SK-N-SH (cell line): ENCODE measurements around the gene GPT2. TPM values are rescaled to one million over a fixed set of nuclear protein-coding genes. Genes with fewer than 3 reads are reported as not detected.

Experiments
- CTCF ChIA-PET: fragments of 300-600, 350-600 bp; formaldehyde crosslinking; extraction: SDS; loops from one replicate; lab custom pipeline; 2021; lab: Yijun Ruan, JAX
- POLR2A ChIA-PET: fragments of 350-600 bp; sonication (Branson Sonifier 250); formaldehyde crosslinking; extraction: SDS; loops from one replicate; lab custom pipeline; 2020; ENCODE audit warnings: antibody characterized with exemption, inconsistent platforms; lab: Yijun Ruan, JAX
- DNase-seq: peaks from one replicate; pipeline ENCODE4 v3.0.0; 2012
- H2AFZ ChIP-seq: fragments of 200-600 bp; sonication (generic); 2 replicates; pipeline ENCODE4 v1.8.1; 2016; ENCODE audit warnings: antibody characterized with exemption, mild to moderate bottlenecking, low read depth
- H3F3A ChIP-seq: fragments of 200-600 bp; sonication (generic); replicated peaks from 2 replicates; pipeline ENCODE3; 2016; ENCODE audit warnings: antibody characterized with exemption, mild to moderate bottlenecking; ENCODE audit not compliant: insufficient read depth
- H3K27ac ChIP-seq, 2 experiments: fragments of 200-500 bp in 1 of 2; fragments of 200-600 bp in 1 of 2; sonication (Bioruptor generic) in 1 of 2; sonication (generic), shearing (Covaris generic) in 1 of 2; 2 replicates each; pipeline versions ENCODE4 v1.5.1 to v1.6.1; 2014 to 2016; ENCODE audit warnings: low read depth in 2 of 2, inconsistent platforms in 1 of 2, low read length in 1 of 2, mild to moderate bottlenecking in 1 of 2, mixed read lengths in 1 of 2
- H3K27me3 ChIP-seq: fragments of 200-600 bp; sonication (generic), shearing (Covaris generic); 2 replicates; pipeline ENCODE4 v1.6.1; 2016; ENCODE audit warnings: mixed run types; ENCODE audit not compliant: insufficient read depth
- H3K36me3 ChIP-seq, 2 experiments: fragments of 200-500 bp in 1 of 2; fragments of 200-600 bp in 1 of 2; sonication (Bioruptor generic) in 1 of 2; sonication (generic) in 1 of 2; replicated peaks in 1 of 2; 2 replicates each; pipeline versions ENCODE3 to v1.5.1; 2014 to 2016; ENCODE audit warnings: low read length in 1 of 2, mild to moderate bottlenecking in 1 of 2; ENCODE audit not compliant: insufficient read depth in 2 of 2, control insufficient read depth in 1 of 2
- H3K4me1 ChIP-seq, 2 experiments: fragments of 200-500 bp in 1 of 2; fragments of 200-600 bp in 1 of 2; sonication (Bioruptor generic) in 1 of 2; sonication (generic), shearing (Covaris generic) in 1 of 2; 2 replicates each; pipeline versions ENCODE4 v1.5.1 to v1.6.1; 2014 to 2016; ENCODE audit warnings: low read depth in 1 of 2, low read length in 1 of 2, mixed run types in 1 of 2; ENCODE audit not compliant: insufficient read depth in 2 of 2, control insufficient read depth in 1 of 2
- H3K4me2 ChIP-seq: fragments of 200-600 bp; sonication (generic), shearing (Covaris generic); 2 replicates; pipeline ENCODE4 v1.6.1; 2017; ENCODE audit warnings: mixed run types
- H3K4me3 ChIP-seq, 2 experiments: fragments of 200-500 bp in 1 of 2; fragments of 200-600 bp in 1 of 2; sonication (Bioruptor generic) in 1 of 2; sonication (generic), shearing (Covaris generic) in 1 of 2; 2 replicates each; pipeline versions ENCODE4 v1.5.1 to v1.8.1; 2014 to 2016; ENCODE audit warnings: low read depth in 2 of 2, inconsistent platforms in 1 of 2, low read length in 1 of 2, mild to moderate bottlenecking in 1 of 2, mixed read lengths in 1 of 2, moderate library complexity in 1 of 2
- H3K79me2 ChIP-seq: fragments of 200-600 bp; sonication (generic); 2 replicates; pipeline ENCODE4 v1.8.1; 2017; ENCODE audit warnings: mild to moderate bottlenecking; ENCODE audit not compliant: insufficient read depth
- H3K9ac ChIP-seq: fragments of 200-600 bp; sonication (generic); 2 replicates; pipeline ENCODE4 v1.6.1; 2017; ENCODE audit warnings: mixed run types
- H3K9me2 ChIP-seq: fragments of 200-600 bp; sonication (generic); 2 replicates; pipeline ENCODE4 v1.6.1; 2017; ENCODE audit warnings: mixed run types
- H3K9me3 ChIP-seq: fragments of 200-600 bp; sonication (generic); 2 replicates; pipeline ENCODE4 v1.6.1; 2017; ENCODE audit warnings: mixed run types, mild to moderate bottlenecking, moderate library complexity
- H4K20me1 ChIP-seq: fragments of 200-600 bp; sonication (generic); 2 replicates; pipeline ENCODE4 v1.6.1; 2017; ENCODE audit warnings: mild to moderate bottlenecking, mixed run types; ENCODE audit not compliant: insufficient read depth
- CHD2 ChIP-seq: fragments of 150-350 bp; IDR thresholded peaks from 2 replicates; pipeline ENCODE4 v1.6.1; 2018; ENCODE audit warnings: low read length; ENCODE audit not compliant: partially characterized antibody
- EP300 ChIP-seq, 2 experiments: IDR thresholded peaks; 2 replicates each; pipeline versions ENCODE4 v1.4.0 to v1.6.1; 2012; ENCODE audit warnings: borderline replicate concordance in 1 of 2, low read depth in 1 of 2, low read length in 1 of 2
- EZH2phosphoT487 ChIP-seq: fragments of 200-600 bp; sonication (generic); IDR thresholded peaks from 2 replicates; pipeline ENCODE4 v1.6.1; 2017; ENCODE audit warnings: low read depth, mixed run types, mild to moderate bottlenecking, antibody characterized with exemption, moderate library complexity, borderline replicate concordance
- FOSL2 ChIP-seq: IDR thresholded peaks from 2 replicates; pipeline ENCODE4 v1.4.0; 2012; ENCODE audit warnings: low read depth, mild to moderate bottlenecking, moderate library complexity, borderline replicate concordance
- GATA2 ChIP-seq: sonication (generic); formaldehyde crosslinking; IDR thresholded peaks from 2 replicates; pipeline ENCODE4 v1.5.0; 2020; ENCODE audit warnings: mild to moderate bottlenecking, missing genetic modification reagents
- IRF3 ChIP-seq: fragments of 150-350 bp; IDR thresholded peaks from 2 replicates; pipeline ENCODE4 v1.6.1; 2016; ENCODE audit warnings: mild to moderate bottlenecking, low read depth, low read length
- NFIC ChIP-seq: IDR thresholded peaks from 2 replicates; pipeline ENCODE4 v1.4.0; 2012; ENCODE audit warnings: borderline replicate concordance
- NRF1 ChIP-seq: IDR thresholded peaks from 2 replicates; pipeline ENCODE4 v1.6.1; 2012; ENCODE audit warnings: low read depth, mild to moderate bottlenecking, low read length
- RCOR1 ChIP-seq: fragments of 150-350 bp; IDR thresholded peaks from 2 replicates; pipeline ENCODE4 v1.6.1; 2017; ENCODE audit warnings: antibody characterized with exemption, low read length
- RFX5 ChIP-seq: IDR thresholded peaks from 2 replicates; pipeline ENCODE4 v1.6.1; 2012; ENCODE audit warnings: mild to moderate bottlenecking, improper control_type of control experiment, low read length
- RXRA ChIP-seq: IDR thresholded peaks from 2 replicates; pipeline ENCODE4 v1.4.0; 2012; ENCODE audit warnings: low read depth, mild to moderate bottlenecking, borderline replicate concordance
- SIN3A ChIP-seq: IDR thresholded peaks from 2 replicates; pipeline ENCODE4 v1.6.1; 2012; ENCODE audit warnings: low read depth, mild to moderate bottlenecking, low read length, moderate library complexity, borderline replicate concordance
- SMC3 ChIP-seq: IDR thresholded peaks from 2 replicates; pipeline ENCODE4 v1.6.1; 2012; ENCODE audit warnings: low read depth, low read length, improper control_type of control experiment
- YY1 ChIP-seq: IDR thresholded peaks from 2 replicates; pipeline ENCODE4 v1.4.0; 2012; ENCODE audit warnings: low read depth, mild to moderate bottlenecking
- ZBTB33 ChIP-seq: IDR thresholded peaks from 2 replicates; pipeline ENCODE4 v1.4.0; 2012; ENCODE audit warnings: low read depth, borderline replicate concordance
- WGBS: methylation state at CpG from one replicate; pipeline ENCODE4 v1.1.6; 2017; ENCODE audit warnings: low lambda C conversion rate; 5-methylcytosine and 5-hydroxymethylcytosine counted together
- polyA plus RNA-seq, 3 experiments: library from polyadenylated mRNA; depleted of rRNA; stranded (reverse); fragments of >200 nt; gene quantifications; 2 replicates each; pipeline ENCODE4 v1.2.3, GENCODE V29; 2012
- TF ChIP-seq, protein P1 (sequence below): IDR thresholded peaks from 2 replicates; pipeline ENCODE4 v1.4.0; 2012; ENCODE audit warnings: low read depth
- TF ChIP-seq, protein P2 (sequence below): fragments of 150-350 bp; IDR thresholded peaks from 2 replicates; pipeline ENCODE4 v1.6.1; 2017; ENCODE audit warnings: antibody characterized with exemption, low read length, low read depth, borderline replicate concordance
- TF ChIP-seq, protein P3 (sequence below): fragments of 200-600 bp; sonication (generic); IDR thresholded peaks from 2 replicates; pipeline ENCODE4 v1.6.1; 2017; ENCODE audit warnings: antibody characterized with exemption, mild to moderate bottlenecking, moderate library complexity

The GPT2 gene
- polyA plus RNA-seq, 1 of the 3 experiments (the other 2 are of a cell fraction): 19.9 TPM

DNA sequence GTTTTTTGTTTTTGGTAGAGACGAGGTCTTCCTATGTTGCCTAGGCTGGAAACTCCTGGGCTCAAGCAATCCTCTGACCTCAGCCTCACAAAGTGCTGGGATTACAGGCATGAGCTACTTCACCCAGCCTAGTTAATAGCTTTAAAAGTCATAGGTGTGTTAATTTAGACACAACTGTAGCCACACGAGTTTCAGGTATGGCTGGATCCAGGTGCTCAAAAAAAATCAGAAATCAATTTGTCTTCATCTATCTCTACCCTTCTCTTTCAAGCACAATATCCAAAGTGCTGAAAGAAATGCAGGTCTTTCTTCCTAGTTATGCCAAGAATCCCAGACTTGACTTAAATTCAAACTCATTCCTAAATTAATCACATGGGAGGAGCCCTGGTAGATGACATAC lies 29.3 kb upstream of the GPT2 start:
- Histone ChIP-seq H3K36me3 (no peaks in the 10 kb centered on the region), H3K9me2 (no peaks in the 10 kb centered on the region), H3K4me1 (peaks cover 0 to 2% of the 10 kb centered on the region in 2 experiments; a peak in 1 of 4 replicates), H3K4me2 (no peak overlapping the region), H4K20me1 (no peaks in the 10 kb centered on the region), H3K9ac (no peak overlapping the region), H3K27me3 (no peaks in the 10 kb centered on the region), H3K9me3 (no peaks in the 10 kb centered on the region), H3F3A (peaks cover 5% of the 10 kb centered on the region), H2AFZ (no peak overlapping the region), H3K79me2 (no peaks in the 10 kb centered on the region), H3K4me3 (no peak overlapping the region), H3K27ac (no peak overlapping the region)
- ChIA-PET POLR2A (interaction anchor here (1.3 kb wide), 1 partner anchor 54 kb away, joined by 4 read pairs; no protein-coding TSS in a partner anchor), CTCF (interaction anchor here (0.6 to 5.1 kb wide), 25 partner anchors 10 to 1314 kb away, joined by 3 to 231 read pairs (median 11); partner anchors contain the start of genes ABCC12 and GPT2)
- 33% methylated on average over 2 of the region's 2 CpGs for WGBS
- no peak for DNase-seq
- TF ChIP-seq GATA2 (no peak), YY1 (no peak), CHD2 (no peak), RXRA (no peak), NRF1 (no peak), EP300 (IDR thresholded peaks at IDR 0.05; ENCODE audit: borderline replicate concordance in 1 of 2, low read depth in 1 of 2, low read length in 1 of 2) (no peak), RFX5 (no peak), NFIC (no peak), SIN3A (no peak), IRF3 (no peak), RCOR1 (no peak), SMC3 (no peak), FOSL2 (no peak), EZH2phosphoT487 (no peak), ZBTB33 (no peak)
- TF ChIP-seq, protein P1, sequence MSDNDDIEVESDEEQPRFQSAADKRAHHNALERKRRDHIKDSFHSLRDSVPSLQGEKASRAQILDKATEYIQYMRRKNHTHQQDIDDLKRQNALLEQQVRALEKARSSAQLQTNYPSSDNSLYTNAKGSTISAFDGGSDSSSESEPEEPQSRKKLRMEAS: no peak
- TF ChIP-seq, protein P2, sequence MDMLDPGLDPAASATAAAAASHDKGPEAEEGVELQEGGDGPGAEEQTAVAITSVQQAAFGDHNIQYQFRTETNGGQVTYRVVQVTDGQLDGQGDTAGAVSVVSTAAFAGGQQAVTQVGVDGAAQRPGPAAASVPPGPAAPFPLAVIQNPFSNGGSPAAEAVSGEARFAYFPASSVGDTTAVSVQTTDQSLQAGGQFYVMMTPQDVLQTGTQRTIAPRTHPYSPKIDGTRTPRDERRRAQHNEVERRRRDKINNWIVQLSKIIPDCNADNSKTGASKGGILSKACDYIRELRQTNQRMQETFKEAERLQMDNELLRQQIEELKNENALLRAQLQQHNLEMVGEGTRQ: no peak
- TF ChIP-seq, protein P3, sequence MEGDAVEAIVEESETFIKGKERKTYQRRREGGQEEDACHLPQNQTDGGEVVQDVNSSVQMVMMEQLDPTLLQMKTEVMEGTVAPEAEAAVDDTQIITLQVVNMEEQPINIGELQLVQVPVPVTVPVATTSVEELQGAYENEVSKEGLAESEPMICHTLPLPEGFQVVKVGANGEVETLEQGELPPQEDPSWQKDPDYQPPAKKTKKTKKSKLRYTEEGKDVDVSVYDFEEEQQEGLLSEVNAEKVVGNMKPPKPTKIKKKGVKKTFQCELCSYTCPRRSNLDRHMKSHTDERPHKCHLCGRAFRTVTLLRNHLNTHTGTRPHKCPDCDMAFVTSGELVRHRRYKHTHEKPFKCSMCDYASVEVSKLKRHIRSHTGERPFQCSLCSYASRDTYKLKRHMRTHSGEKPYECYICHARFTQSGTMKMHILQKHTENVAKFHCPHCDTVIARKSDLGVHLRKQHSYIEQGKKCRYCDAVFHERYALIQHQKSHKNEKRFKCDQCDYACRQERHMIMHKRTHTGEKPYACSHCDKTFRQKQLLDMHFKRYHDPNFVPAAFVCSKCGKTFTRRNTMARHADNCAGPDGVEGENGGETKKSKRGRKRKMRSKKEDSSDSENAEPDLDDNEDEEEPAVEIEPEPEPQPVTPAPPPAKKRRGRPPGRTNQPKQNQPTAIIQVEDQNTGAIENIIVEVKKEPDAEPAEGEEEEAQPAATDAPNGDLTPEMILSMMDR: no peak
